ENCODE measurements around the gene ZNF205. TPM values are rescaled to one million over a fixed set of nuclear protein-coding genes. Genes with fewer than 3 reads are reported as not detected.
A peak's percentile ranks its signal among the peaks of the same experiment; 100 is the strongest.

Gene ZNF205
- total and polyA plus RNA-seq, 2 of the 13 experiments (the other 11 are each of a cell fraction or from before 2014, with no cell fraction given), result 5.8 to 10.2 TPM

DNA sequence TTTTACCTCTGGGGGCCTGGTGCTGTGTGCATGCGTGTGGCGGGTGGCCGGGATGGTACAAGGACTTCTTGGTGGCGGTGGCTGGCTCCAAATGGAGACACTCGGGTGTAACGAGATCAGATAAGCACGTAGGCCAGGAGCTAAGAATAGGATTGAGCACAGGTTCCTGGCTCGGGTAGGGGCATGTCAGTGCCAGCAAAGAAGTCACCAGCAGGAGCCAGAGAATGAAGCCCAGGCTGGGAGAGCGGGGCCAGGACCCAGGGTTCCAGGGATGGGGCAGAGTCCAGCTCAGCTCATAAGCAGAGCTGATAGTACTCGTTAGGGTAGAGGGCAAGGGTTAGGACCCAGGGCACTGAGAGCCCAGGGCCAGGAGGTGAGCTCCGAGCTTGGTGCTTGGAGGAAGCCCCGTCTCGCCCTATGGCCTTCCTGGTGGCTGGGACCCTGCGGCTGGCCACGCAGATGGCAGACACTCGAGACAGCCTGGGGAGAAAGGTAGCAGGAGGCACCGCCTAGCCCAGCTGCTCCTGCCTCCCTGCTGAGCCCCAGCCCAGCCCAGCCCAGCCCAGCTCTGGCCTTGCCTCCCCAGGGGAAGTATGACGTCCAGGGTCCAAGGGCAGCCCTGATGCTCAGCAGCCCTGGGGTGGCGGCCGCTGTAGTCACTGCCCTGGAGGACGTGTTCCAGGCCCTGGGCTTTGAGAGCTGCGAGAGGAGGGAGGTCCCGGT lies 31.4 kb downstream of the ZNF205 start (continued):
- TF ChIP-seq, protein P1, sequence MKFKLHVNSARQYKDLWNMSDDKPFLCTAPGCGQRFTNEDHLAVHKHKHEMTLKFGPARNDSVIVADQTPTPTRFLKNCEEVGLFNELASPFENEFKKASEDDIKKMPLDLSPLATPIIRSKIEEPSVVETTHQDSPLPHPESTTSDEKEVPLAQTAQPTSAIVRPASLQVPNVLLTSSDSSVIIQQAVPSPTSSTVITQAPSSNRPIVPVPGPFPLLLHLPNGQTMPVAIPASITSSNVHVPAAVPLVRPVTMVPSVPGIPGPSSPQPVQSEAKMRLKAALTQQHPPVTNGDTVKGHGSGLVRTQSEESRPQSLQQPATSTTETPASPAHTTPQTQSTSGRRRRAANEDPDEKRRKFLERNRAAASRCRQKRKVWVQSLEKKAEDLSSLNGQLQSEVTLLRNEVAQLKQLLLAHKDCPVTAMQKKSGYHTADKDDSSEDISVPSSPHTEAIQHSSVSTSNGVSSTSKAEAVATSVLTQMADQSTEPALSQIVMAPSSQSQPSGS (CRISPR knock-in tag; IDR thresholded peaks at IDR 0.05), result peak; percentile 35; the same call in 1 of the 2 replicates
- TF ChIP-seq RAD21 (CRISPR knock-in tag; IDR thresholded peaks at IDR 0.05) (0 out of 2 replicates have a peak, but pooled peaks have one; percentile 9), TSC22D2 (CRISPR knock-in tag; IDR thresholded peaks at IDR 0.05; ENCODE audit: borderline replicate concordance) (no peak), ZIK1 (CRISPR knock-in tag; IDR thresholded peaks at IDR 0.05; ENCODE audit: borderline replicate concordance, low read depth) (0 out of 2 replicates have a peak, but pooled peaks have one; percentile 31), HNF4A (CRISPR knock-in tag; IDR thresholded peaks at IDR 0.05) (peak; percentile 61), HDAC1 (CRISPR knock-in tag; IDR thresholded peaks at IDR 0.05) (peak; percentile 54; the same call in 1 of the 2 replicates), ZNF724P (CRISPR knock-in tag; IDR thresholded peaks at IDR 0.05; ENCODE audit: borderline replicate concordance) (no peak), GZF1 (CRISPR knock-in tag; IDR thresholded peaks at IDR 0.05) (no peak; the same call in 1 of the 2 replicates), ZNF350 (CRISPR knock-in tag; IDR thresholded peaks at IDR 0.05; ENCODE audit: borderline replicate concordance, low read depth) (no peak; the same call in 1 of the 2 replicates), FOXA1 (IDR thresholded peaks at IDR 0.05) (no peak), FOXA1 (CRISPR knock-in tag; IDR thresholded peaks at IDR 0.05) (no peak), CCAR2 (optimal IDR thresholded peaks at IDR 0.05; ENCODE audit: low read depth, low read length) (no peak), ZNF703 (CRISPR knock-in tag; IDR thresholded peaks at IDR 0.05; ENCODE audit: borderline replicate concordance) (no peak), RFXAP (CRISPR knock-in tag; IDR thresholded peaks at IDR 0.05; ENCODE audit: borderline replicate concordance) (peak; percentile 12; the same call in 1 of the 2 replicates), ZNF816 (CRISPR knock-in tag; IDR thresholded peaks at IDR 0.05; ENCODE audit: borderline replicate concordance) (no peak), ZNF629 (CRISPR knock-in tag; conservative IDR thresholded peaks at IDR 0.05) (no peak)
- TF ChIP-seq, protein P2, sequence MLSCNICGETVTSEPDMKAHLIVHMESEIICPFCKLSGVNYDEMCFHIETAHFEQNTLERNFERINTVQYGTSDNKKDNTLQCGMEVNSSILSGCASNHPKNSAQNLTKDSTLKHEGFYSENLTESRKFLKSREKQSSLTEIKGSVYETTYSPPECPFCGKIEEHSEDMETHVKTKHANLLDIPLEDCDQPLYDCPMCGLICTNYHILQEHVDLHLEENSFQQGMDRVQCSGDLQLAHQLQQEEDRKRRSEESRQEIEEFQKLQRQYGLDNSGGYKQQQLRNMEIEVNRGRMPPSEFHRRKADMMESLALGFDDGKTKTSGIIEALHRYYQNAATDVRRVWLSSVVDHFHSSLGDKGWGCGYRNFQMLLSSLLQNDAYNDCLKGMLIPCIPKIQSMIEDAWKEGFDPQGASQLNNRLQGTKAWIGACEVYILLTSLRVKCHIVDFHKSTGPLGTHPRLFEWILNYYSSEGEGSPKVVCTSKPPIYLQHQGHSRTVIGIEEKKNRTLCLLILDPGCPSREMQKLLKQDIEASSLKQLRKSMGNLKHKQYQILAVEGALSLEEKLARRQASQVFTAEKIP (CRISPR knock-in tag; IDR thresholded peaks at IDR 0.05; ENCODE audit: borderline replicate concordance), result no peak
- TF ChIP-seq, protein P3, sequence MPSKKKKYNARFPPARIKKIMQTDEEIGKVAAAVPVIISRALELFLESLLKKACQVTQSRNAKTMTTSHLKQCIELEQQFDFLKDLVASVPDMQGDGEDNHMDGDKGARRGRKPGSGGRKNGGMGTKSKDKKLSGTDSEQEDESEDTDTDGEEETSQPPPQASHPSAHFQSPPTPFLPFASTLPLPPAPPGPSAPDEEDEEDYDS (CRISPR knock-in tag; IDR thresholded peaks at IDR 0.05), result 0 out of 2 replicates have a peak, but pooled peaks have one; percentile 3
- TF ChIP-seq, protein P4, sequence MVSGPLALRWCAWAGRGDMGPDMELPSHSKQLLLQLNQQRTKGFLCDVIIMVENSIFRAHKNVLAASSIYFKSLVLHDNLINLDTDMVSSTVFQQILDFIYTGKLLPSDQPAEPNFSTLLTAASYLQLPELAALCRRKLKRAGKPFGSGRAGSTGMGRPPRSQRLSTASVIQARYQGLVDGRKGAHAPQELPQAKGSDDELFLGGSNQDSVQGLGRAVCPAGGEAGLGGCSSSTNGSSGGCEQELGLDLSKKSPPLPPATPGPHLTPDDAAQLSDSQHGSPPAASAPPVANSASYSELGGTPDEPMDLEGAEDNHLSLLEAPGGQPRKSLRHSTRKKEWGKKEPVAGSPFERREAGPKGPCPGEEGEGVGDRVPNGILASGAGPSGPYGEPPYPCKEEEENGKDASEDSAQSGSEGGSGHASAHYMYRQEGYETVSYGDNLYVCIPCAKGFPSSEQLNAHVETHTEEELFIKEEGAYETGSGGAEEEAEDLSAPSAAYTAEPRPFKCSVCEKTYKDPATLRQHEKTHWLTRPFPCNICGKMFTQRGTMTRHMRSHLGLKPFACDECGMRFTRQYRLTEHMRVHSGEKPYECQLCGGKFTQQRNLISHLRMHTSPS (CRISPR knock-in tag; IDR thresholded peaks at IDR 0.05; ENCODE audit: low read depth), result peak; percentile 51; the same call in 1 of the 2 replicates
- TF ChIP-seq, protein P5, sequence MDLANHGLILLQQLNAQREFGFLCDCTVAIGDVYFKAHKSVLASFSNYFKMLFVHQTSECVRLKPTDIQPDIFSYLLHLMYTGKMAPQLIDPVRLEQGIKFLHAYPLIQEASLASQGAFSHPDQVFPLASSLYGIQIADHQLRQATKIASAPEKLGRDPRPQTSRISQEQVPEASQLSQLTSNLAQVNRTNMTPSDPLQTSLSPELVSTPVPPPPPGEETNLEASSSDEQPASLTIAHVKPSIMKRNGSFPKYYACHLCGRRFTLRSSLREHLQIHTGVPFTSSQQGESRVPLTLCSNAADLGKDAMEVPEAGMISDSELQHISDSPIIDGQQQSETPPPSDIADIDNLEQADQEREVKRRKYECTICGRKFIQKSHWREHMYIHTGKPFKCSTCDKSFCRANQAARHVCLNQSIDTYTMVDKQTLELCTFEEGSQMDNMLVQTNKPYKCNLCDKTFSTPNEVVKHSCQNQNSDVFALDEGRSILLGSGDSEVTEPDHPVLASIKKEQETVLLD (CRISPR knock-in tag; IDR thresholded peaks at IDR 0.05; ENCODE audit: low read depth), result no peak

Measured in HepG2 (cell line).